DOHH2 (cell line): ENCODE data around the gene ENO1.

Experiments used
- H3F3A ChIP-seq: fragments of 200-600 bp; sonication (generic), shearing (Covaris generic); 2 replicates; pipeline ENCODE4 v1.6.0; 2016; ENCODE audit warnings: antibody characterized with exemption, mild to moderate bottlenecking; ENCODE audit not compliant: control insufficient read depth, insufficient read depth
- H3K27ac ChIP-seq: fragments of 200-600 bp; sonication (generic); 2 replicates; pipeline ENCODE4 v1.5.1; 2014; ENCODE audit warnings: low read depth, mild to moderate bottlenecking, low read length, moderate library complexity
- H3K27me3 ChIP-seq: fragments of 200-600 bp; sonication (generic); 2 replicates; pipeline ENCODE4 v1.6.1; 2014; ENCODE audit warnings: mild to moderate bottlenecking, low read length, mixed read lengths; ENCODE audit not compliant: control insufficient read depth
- H3K36me3 ChIP-seq: fragments of 200-600 bp; sonication (generic); 2 replicates; pipeline ENCODE4 v1.6.1; 2014; ENCODE audit warnings: mild to moderate bottlenecking, low read length, moderate library complexity, mixed read lengths; ENCODE audit not compliant: control insufficient read depth
- H3K4me1 ChIP-seq: fragments of 200-600 bp; sonication (generic); 2 replicates; pipeline ENCODE4 v1.6.1; 2014; ENCODE audit warnings: mild to moderate bottlenecking, low read length, mixed read lengths; ENCODE audit not compliant: control insufficient read depth
- H3K4me2 ChIP-seq: fragments of 200-600 bp; sonication (generic); 2 replicates; pipeline ENCODE4 v1.6.0; 2014; ENCODE audit warnings: mild to moderate bottlenecking, low read length, moderate library complexity
- H3K4me3 ChIP-seq: fragments of 200-600 bp; sonication (generic); 2 replicates; pipeline ENCODE4 v1.5.1; 2014; ENCODE audit warnings: mild to moderate bottlenecking, low read length, mixed read lengths
- H3K79me2 ChIP-seq: fragments of 200-600 bp; sonication (generic); 2 replicates; pipeline ENCODE4 v1.6.1; 2014; ENCODE audit warnings: mild to moderate bottlenecking, low read length, mixed read lengths; ENCODE audit not compliant: control insufficient read depth
- H3K9me2 ChIP-seq: fragments of 200-600 bp; sonication (generic); replicated peaks from 2 replicates; pipeline ENCODE4 v1.6.1; 2014; ENCODE audit warnings: mild to moderate bottlenecking, low read length, mixed read lengths; ENCODE audit not compliant: control insufficient read depth
- H3K9me3 ChIP-seq: fragments of 200-600 bp; sonication (generic); 2 replicates; pipeline ENCODE4 v1.6.1; 2014; ENCODE audit warnings: antibody characterized with exemption, low read length, mixed read lengths; ENCODE audit not compliant: control insufficient read depth, insufficient read depth
- H4K20me1 ChIP-seq: fragments of 200-600 bp; sonication (generic); 2 replicates; pipeline ENCODE4 v1.6.0; 2014; ENCODE audit warnings: low read depth, mild to moderate bottlenecking, antibody characterized with exemption, low read length, moderate library complexity; ENCODE audit not compliant: control insufficient read depth, insufficient read depth
- CTCF ChIP-seq: fragments of 200-600 bp; sonication (generic); IDR thresholded peaks from one replicate; pipeline ENCODE4 v1.5.1; 2014; ENCODE audit warnings: antibody characterized with exemption, mild to moderate bottlenecking, low read depth, low read length; ENCODE audit not compliant: poor library complexity, severe bottlenecking
- EZH2phosphoT487 ChIP-seq: fragments of 200-600 bp; sonication (generic); IDR thresholded peaks from 2 replicates; pipeline ENCODE4 v1.6.1; 2017; ENCODE audit warnings: borderline replicate concordance, mild to moderate bottlenecking, antibody characterized with exemption, low read length, moderate library complexity, mixed read lengths

The ENO1 gene

GRCh38 chr1:8816831-8817411, 61.6 kb downstream of the ENO1 start:
- TF ChIP-seq EZH2phosphoT487 = no peak
- TF ChIP-seq CTCF = no peak
- peaks cover 55% of the 10 kb centered on the region for H3K79me2 ChIP-seq
- H3K9me2 ChIP-seq = no peaks in the 10 kb centered on the region
- H3K36me3 ChIP-seq = peaks cover 6% of the 10 kb centered on the region
- no peaks in the 10 kb centered on the region for H3K9me3 ChIP-seq
- H3K27ac ChIP-seq = peak overlapping the region; percentile 77
- peaks cover 5% of the 10 kb centered on the region for H3F3A ChIP-seq
- peaks cover 12% of the 10 kb centered on the region; the same call in 1 of the 2 replicates for H4K20me1 ChIP-seq
- H3K27me3 ChIP-seq = no peaks in the 10 kb centered on the region
- peak overlapping the region; percentile 88 for H3K4me2 ChIP-seq
- H3K4me1 ChIP-seq = peaks cover 45% of the 10 kb centered on the region
- peak overlapping the region; percentile 94 for H3K4me3 ChIP-seq

- Histone ChIP-seq H3F3A (peaks cover 5% of the 10 kb centered on the region), H4K20me1 (peaks cover 16% of the 10 kb centered on the region; the same call in 1 of the 2 replicates), H3K4me1 (peaks cover 45% of the 10 kb centered on the region), H3K36me3 (peaks cover 6% of the 10 kb centered on the region), H3K4me2 (peak overlapping the region; percentile 88), H3K9me3 (no peaks in the 10 kb centered on the region), H3K27me3 (no peaks in the 10 kb centered on the region), H3K9me2 (no peaks in the 10 kb centered on the region), H3K4me3 (peak overlapping the region; percentile 94), H3K79me2 (peaks cover 62% of the 10 kb centered on the region), H3K27ac (peak overlapping the region; percentile 77)
- TF ChIP-seq EZH2phosphoT487 (no peak), CTCF (no peak)
Observed at GRCh38 chr1:8816264-8816663, 62.2 kb downstream of the ENO1 start.

GRCh38 chr1:8815582-8816151, 62.8 kb downstream of the ENO1 start:
- H3F3A ChIP-seq = peaks cover 5% of the 10 kb centered on the region
- H3K4me2 ChIP-seq = peak overlapping the region; percentile 88
- H4K20me1 ChIP-seq = peaks cover 18% of the 10 kb centered on the region; the same call in 1 of the 2 replicates
- H3K79me2 ChIP-seq = peaks cover 68% of the 10 kb centered on the region
- no peaks in the 10 kb centered on the region for H3K27me3 ChIP-seq
- TF ChIP-seq CTCF (no peak), EZH2phosphoT487 (no peak)
- H3K9me2 ChIP-seq = no peaks in the 10 kb centered on the region
- no peaks in the 10 kb centered on the region for H3K9me3 ChIP-seq
- H3K36me3 ChIP-seq = peaks cover 6% of the 10 kb centered on the region
- H3K4me1 ChIP-seq = peaks cover 42% of the 10 kb centered on the region
- H3K4me3 ChIP-seq = peak overlapping the region; percentile 94
- peak overlapping the region; percentile 77; the same call in 1 of the 2 replicates for H3K27ac ChIP-seq
